ENCODE results near the gene BAHD1. TPM values are rescaled to one million over a fixed set of nuclear protein-coding genes. Genes with fewer than 3 reads are reported as not detected.

BAHD1 gene
- total RNA-seq, 1 experiment from 2014 or later, result 49.1 TPM

DNA sequence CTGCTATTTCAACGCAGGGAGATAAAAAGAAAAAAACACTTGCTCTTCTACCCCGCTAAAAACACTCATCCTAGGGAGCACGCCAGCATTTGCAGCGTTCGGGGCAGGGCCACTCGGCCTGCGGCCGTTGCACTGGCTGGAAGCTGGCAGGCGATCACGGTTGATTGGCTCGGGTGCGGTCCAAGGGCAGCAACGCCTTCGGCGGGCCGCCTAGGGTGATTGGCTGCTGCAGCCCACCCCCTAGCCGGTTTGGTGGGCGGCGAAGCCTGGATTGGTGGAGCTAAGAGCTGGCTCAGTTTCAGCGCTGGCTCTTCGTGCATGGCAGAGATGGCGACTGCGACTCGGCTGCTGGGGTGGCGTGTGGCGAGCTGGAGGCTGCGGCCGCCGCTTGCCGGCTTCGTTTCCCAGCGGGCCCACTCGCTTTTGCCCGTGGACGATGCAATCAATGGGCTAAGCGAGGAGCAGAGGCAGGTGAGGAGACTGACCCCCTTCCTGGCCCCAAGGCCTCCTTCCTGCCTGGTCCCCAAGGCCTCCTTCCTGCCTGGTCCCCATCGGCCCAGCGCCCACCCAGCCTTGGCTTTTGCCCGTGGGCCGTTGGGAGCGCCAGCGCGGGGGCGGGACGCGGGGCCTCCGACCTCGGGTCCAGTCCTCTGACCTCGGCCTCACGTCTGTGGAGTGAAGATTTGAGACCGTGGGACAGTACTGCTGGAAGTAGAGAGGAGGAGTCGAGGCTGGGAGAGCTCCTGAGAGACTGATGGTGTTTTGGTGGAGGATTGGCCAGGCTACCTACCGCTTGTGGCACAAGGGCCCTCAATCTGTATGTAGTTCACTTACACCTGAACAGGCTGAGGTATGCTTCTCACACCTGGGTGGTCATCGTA is 35.0 kb upstream of the BAHD1 start, which contains the start of gene IVD (continued):
- no peak for TF ChIP-seq GTF2I (CRISPR knock-in tag; conservative IDR thresholded peaks at IDR 0.05)
- TF ChIP-seq, protein P1, sequence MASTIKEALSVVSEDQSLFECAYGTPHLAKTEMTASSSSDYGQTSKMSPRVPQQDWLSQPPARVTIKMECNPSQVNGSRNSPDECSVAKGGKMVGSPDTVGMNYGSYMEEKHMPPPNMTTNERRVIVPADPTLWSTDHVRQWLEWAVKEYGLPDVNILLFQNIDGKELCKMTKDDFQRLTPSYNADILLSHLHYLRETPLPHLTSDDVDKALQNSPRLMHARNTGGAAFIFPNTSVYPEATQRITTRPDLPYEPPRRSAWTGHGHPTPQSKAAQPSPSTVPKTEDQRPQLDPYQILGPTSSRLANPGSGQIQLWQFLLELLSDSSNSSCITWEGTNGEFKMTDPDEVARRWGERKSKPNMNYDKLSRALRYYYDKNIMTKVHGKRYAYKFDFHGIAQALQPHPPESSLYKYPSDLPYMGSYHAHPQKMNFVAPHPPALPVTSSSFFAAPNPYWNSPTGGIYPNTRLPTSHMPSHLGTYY (CRISPR knock-in tag; IDR thresholded peaks at IDR 0.05), result no peak
- TF ChIP-seq MAX (CRISPR knock-in tag; IDR thresholded peaks at IDR 0.05), result peak; percentile 72; the same call in 1 of the 2 replicates
- TF ChIP-seq SMAD3 (CRISPR knock-in tag; IDR thresholded peaks at IDR 0.05; ENCODE audit: borderline replicate concordance), result peak; percentile 74; the same call in 1 of the 2 replicates
- TF ChIP-seq ATF6 (CRISPR knock-in tag; IDR thresholded peaks at IDR 0.05), result no peak
- no peak for TF ChIP-seq ESRRA (CRISPR knock-in tag; IDR thresholded peaks at IDR 0.05; ENCODE audit: borderline replicate concordance)
- no peak for TF ChIP-seq HMGA2 (CRISPR knock-in tag; IDR thresholded peaks at IDR 0.05)
- TF ChIP-seq GRHL2 (CRISPR knock-in tag; IDR thresholded peaks at IDR 0.05; ENCODE audit: insufficient replicate concordance, severe bottlenecking), result no peak
- TF ChIP-seq NR2C2 (CRISPR knock-in tag; IDR thresholded peaks at IDR 0.05), result no peak
- no peak for TF ChIP-seq CTCF (IDR thresholded peaks at IDR 0.05)
- TF ChIP-seq, protein P2, sequence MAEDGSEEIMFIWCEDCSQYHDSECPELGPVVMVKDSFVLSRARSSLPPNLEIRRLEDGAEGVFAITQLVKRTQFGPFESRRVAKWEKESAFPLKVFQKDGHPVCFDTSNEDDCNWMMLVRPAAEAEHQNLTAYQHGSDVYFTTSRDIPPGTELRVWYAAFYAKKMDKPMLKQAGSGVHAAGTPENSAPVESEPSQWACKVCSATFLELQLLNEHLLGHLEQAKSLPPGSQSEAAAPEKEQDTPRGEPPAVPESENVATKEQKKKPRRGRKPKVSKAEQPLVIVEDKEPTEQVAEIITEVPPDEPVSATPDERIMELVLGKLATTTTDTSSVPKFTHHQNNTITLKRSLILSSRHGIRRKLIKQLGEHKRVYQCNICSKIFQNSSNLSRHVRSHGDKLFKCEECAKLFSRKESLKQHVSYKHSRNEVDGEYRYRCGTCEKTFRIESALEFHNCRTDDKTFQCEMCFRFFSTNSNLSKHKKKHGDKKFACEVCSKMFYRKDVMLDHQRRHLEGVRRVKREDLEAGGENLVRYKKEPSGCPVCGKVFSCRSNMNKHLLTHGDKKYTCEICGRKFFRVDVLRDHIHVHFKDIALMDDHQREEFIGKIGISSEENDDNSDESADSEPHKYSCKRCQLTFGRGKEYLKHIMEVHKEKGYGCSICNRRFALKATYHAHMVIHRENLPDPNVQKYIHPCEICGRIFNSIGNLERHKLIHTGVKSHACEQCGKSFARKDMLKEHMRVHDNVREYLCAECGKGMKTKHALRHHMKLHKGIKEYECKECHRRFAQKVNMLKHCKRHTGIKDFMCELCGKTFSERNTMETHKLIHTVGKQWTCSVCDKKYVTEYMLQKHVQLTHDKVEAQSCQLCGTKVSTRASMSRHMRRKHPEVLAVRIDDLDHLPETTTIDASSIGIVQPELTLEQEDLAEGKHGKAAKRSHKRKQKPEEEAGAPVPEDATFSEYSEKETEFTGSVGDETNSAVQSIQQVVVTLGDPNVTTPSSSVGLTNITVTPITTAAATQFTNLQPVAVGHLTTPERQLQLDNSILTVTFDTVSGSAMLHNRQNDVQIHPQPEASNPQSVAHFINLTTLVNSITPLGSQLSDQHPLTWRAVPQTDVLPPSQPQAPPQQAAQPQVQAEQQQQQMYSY (CRISPR knock-in tag; IDR thresholded peaks at IDR 0.05), result no peak
- no peak for TF ChIP-seq RORB (CRISPR knock-in tag; IDR thresholded peaks at IDR 0.05)
- TF ChIP-seq IRF1 (CRISPR knock-in tag; IDR thresholded peaks at IDR 0.05), result no peak
- TF ChIP-seq ZBTB43 (CRISPR knock-in tag; IDR thresholded peaks at IDR 0.05), result peak; percentile 93; the same call in 1 of the 2 replicates
- TF ChIP-seq NR1H2 (CRISPR knock-in tag; IDR thresholded peaks at IDR 0.05), result no peak
- peak; percentile 68; the same call in 1 of the 2 replicates for TF ChIP-seq FOXK1 (CRISPR knock-in tag; IDR thresholded peaks at IDR 0.05)
- TF ChIP-seq ZNF423 (CRISPR knock-in tag; IDR thresholded peaks at IDR 0.05), result no peak
- no peak; the same call in 1 of the 2 replicates for TF ChIP-seq E2F4 (CRISPR knock-in tag; IDR thresholded peaks at IDR 0.05; ENCODE audit: borderline replicate concordance, low read depth)
- peak; percentile 93; the same call in 1 of the 2 replicates for TF ChIP-seq MYBL2 (CRISPR knock-in tag; IDR thresholded peaks at IDR 0.05)
- TF ChIP-seq HMGXB4 (CRISPR knock-in tag; IDR thresholded peaks at IDR 0.05), result peak; percentile 67; the same call in 1 of the 2 replicates
- TF ChIP-seq OVOL2 (CRISPR knock-in tag; IDR thresholded peaks at IDR 0.05; ENCODE audit: borderline replicate concordance), result no peak

Data from WTC11 (cell line).